H1 (cell line): ENCODE measurements around the gene SEMA4D. TPM values are rescaled to one million over a fixed set of nuclear protein-coding genes. Genes with fewer than 3 reads are reported as not detected.

Experiments
- CTCF ChIA-PET: fragments of 300-600 bp; sonication (Branson Sonifier 250); formaldehyde crosslinking; loops from one replicate; lab custom pipeline; 2021; ENCODE audit not compliant: partially characterized antibody; lab: Charles Lee
- POLR2A ChIA-PET: fragments of 300-600 bp; sonication (Branson Sonifier 250); formaldehyde crosslinking; loops from one replicate; lab custom pipeline; 2021; ENCODE audit warnings: inconsistent platforms; ENCODE audit not compliant: partially characterized antibody; lab: Charles Lee
- DNase-seq, 2 experiments: peaks; one replicate each; pipeline versions ENCODE4 v3.0.0 to v3.0.0-alpha.2; 2010 to 2022; ENCODE audit warnings: low spot score in 2 of 2, low read depth in 1 of 2, mixed read lengths in 1 of 2
- FAIRE-seq: peaks from 2 replicates; lab custom pipeline; 2011; peaks lifted over from hg19 to GRCh38; lab: Jason Lieb, UNC
- H2AFZ ChIP-seq: 2 replicates; pipeline ENCODE4 v1.8.1; 2012; ENCODE audit warnings: low read length, inconsistent platforms
- H2AK5ac ChIP-seq: 2 replicates; pipeline ENCODE4 v1.6.1; 2013; ENCODE audit warnings: low read depth, low read length
- H2BK120ac ChIP-seq: replicated peaks from 2 replicates; pipeline ENCODE3; 2013; ENCODE audit warnings: low read depth, low read length, inconsistent platforms
- H2BK12ac ChIP-seq: 2 replicates; pipeline ENCODE4 v1.6.1; 2013; ENCODE audit warnings: low read depth, low read length
- H2BK15ac ChIP-seq: 2 replicates; pipeline ENCODE4 v1.6.1; 2013; ENCODE audit warnings: low read length
- H2BK20ac ChIP-seq: 2 replicates; pipeline ENCODE4 v1.6.1; 2013; ENCODE audit warnings: low read length
- H2BK5ac ChIP-seq: 2 replicates; pipeline ENCODE4 v1.6.1; 2013; ENCODE audit warnings: low read depth, low read length
- H3K14ac ChIP-seq: 2 replicates; pipeline ENCODE4 v1.6.1; 2013; ENCODE audit warnings: inconsistent platforms; ENCODE audit not compliant: insufficient read length
- H3K18ac ChIP-seq: 2 replicates; pipeline ENCODE4 v1.6.1; 2013; ENCODE audit warnings: low read length; ENCODE audit errors: extremely low read depth
- H3K23ac ChIP-seq: 2 replicates; pipeline ENCODE4 v1.6.1; 2013; ENCODE audit warnings: inconsistent platforms; ENCODE audit not compliant: insufficient read length
- H3K23me2 ChIP-seq: 2 replicates; pipeline ENCODE4 v1.6.1; 2013; ENCODE audit warnings: low read depth, low read length
- H3K27ac ChIP-seq: 2 replicates; pipeline ENCODE4 v1.6.1; 2011; ENCODE audit warnings: low read depth, low read length, inconsistent platforms
- H3K27me3 ChIP-seq, 4 experiments: replicated peaks in 1 of 4; 1 replicate in 1 of 4; 2 replicates in 3 of 4; pipeline versions ENCODE4 v1.6.1 to v1.8.1; 2011 to 2013; ENCODE audit warnings: low read length in 3 of 4, mild to moderate bottlenecking in 3 of 4, inconsistent platforms in 2 of 4, mixed read lengths in 2 of 4, moderate library complexity in 1 of 4; ENCODE audit not compliant: control insufficient read depth in 3 of 4, insufficient read depth in 3 of 4; ENCODE audit errors: extremely low read depth in 1 of 4
- H3K36me3 ChIP-seq, 4 experiments: 2 replicates each; pipeline versions ENCODE4 v1.6.1 to v1.8.1; 2011 to 2013; ENCODE audit warnings: mild to moderate bottlenecking in 4 of 4, low read length in 3 of 4, moderate library complexity in 2 of 4, control low read depth in 1 of 4, inconsistent platforms in 1 of 4; ENCODE audit not compliant: insufficient read depth in 4 of 4, control insufficient read depth in 2 of 4
- H3K4ac ChIP-seq: replicated peaks from 2 replicates; pipeline ENCODE3; 2013; ENCODE audit warnings: low read length, low read depth, mixed read lengths, inconsistent platforms; ENCODE audit not compliant: insufficient read length
- H3K4me1 ChIP-seq, 4 experiments: replicated peaks in 1 of 4; 1 replicate in 1 of 4; 2 replicates in 3 of 4; pipeline versions ENCODE4 v1.6.1 to v1.8.1; 2011 to 2013; ENCODE audit warnings: low read length in 3 of 4, inconsistent platforms in 2 of 4, mixed read lengths in 1 of 4; ENCODE audit not compliant: insufficient read depth in 4 of 4, control insufficient read depth in 3 of 4
- H3K4me2 ChIP-seq, 2 experiments: 2 replicates each; pipeline versions ENCODE4 v1.6.1 to v1.8.1; 2011 to 2013; ENCODE audit warnings: low read depth in 2 of 2, low read length in 2 of 2, control low read depth in 1 of 2, inconsistent platforms in 1 of 2, mild to moderate bottlenecking in 1 of 2; ENCODE audit not compliant: insufficient read depth in 1 of 2
- H3K4me3 ChIP-seq, 4 experiments: fragments of 200-600, 300-600 bp in 1 of 4; sonication (generic), shearing (Covaris generic), sonication (Bioruptor Twin) in 1 of 4; 2 replicates each; pipeline versions ENCODE4 v1.5.1 to v1.8.1; 2011 to 2016; ENCODE audit warnings: low read length in 4 of 4, low read depth in 3 of 4, control low read depth in 2 of 4, inconsistent platforms in 2 of 4, mild to moderate bottlenecking in 2 of 4, mixed read lengths in 1 of 4, moderate library complexity in 1 of 4; ENCODE audit not compliant: insufficient read depth in 2 of 4; ENCODE audit errors: extremely low read depth in 1 of 4
- H3K56ac ChIP-seq: replicated peaks from 2 replicates; pipeline ENCODE3; 2013; ENCODE audit warnings: low read depth, mild to moderate bottlenecking, mixed read lengths, low read length, inconsistent platforms; ENCODE audit not compliant: insufficient read length
- H3K79me1 ChIP-seq: 2 replicates; pipeline ENCODE4 v1.6.1; 2013; ENCODE audit warnings: low read depth, low read length, control low read depth
- H3K79me2 ChIP-seq, 2 experiments: 2 replicates each; pipeline versions ENCODE4 v1.6.1 to v1.8.1; 2012 to 2013; ENCODE audit warnings: low read length in 2 of 2, mild to moderate bottlenecking in 2 of 2, inconsistent platforms in 1 of 2; ENCODE audit not compliant: insufficient read depth in 2 of 2, control insufficient read depth in 1 of 2
- H3K9ac ChIP-seq, 4 experiments: replicated peaks in 1 of 4; 1 replicate in 1 of 4; 2 replicates in 3 of 4; pipeline versions ENCODE4 v1.6.1 to v1.8.1; 2011 to 2013; ENCODE audit warnings: low read depth in 3 of 4, low read length in 3 of 4, control low read depth in 2 of 4, mild to moderate bottlenecking in 2 of 4, moderate library complexity in 2 of 4, inconsistent platforms in 1 of 4; ENCODE audit errors: extremely low read depth in 1 of 4
- H3K9me3 ChIP-seq, 2 experiments: 2 replicates each; pipeline versions ENCODE4 v1.6.1 to v1.8.1; 2012 to 2013; ENCODE audit warnings: mild to moderate bottlenecking in 2 of 2, moderate library complexity in 2 of 2, control low read depth in 1 of 2, inconsistent platforms in 1 of 2, low read depth in 1 of 2, low read length in 1 of 2, mixed read lengths in 1 of 2; ENCODE audit not compliant: insufficient read depth in 2 of 2
- H4K20me1 ChIP-seq, 2 experiments: replicated peaks in 1 of 2; 2 replicates each; pipeline versions ENCODE3 to v1.8.1; 2011 to 2013; ENCODE audit warnings: inconsistent platforms in 2 of 2, low read length in 2 of 2, mild to moderate bottlenecking in 1 of 2; ENCODE audit not compliant: insufficient read depth in 2 of 2, control insufficient read depth in 1 of 2
- H4K5ac ChIP-seq: 2 replicates; pipeline ENCODE4 v1.6.1; 2013; ENCODE audit warnings: low read length, low read depth, mixed read lengths, inconsistent platforms; ENCODE audit not compliant: insufficient read length
- H4K8ac ChIP-seq: 2 replicates; pipeline ENCODE4 v1.8.0; 2013; ENCODE audit warnings: mild to moderate bottlenecking, moderate library complexity, low read length, inconsistent platforms; ENCODE audit not compliant: insufficient read depth; ENCODE audit errors: extremely low read depth
- H4K91ac ChIP-seq: replicated peaks from 2 replicates; pipeline ENCODE3; 2013; ENCODE audit warnings: low read length, mixed read lengths, inconsistent platforms; ENCODE audit not compliant: insufficient read length
- ASH2L ChIP-seq: fragments of 200-600, 300-600 bp; sonication (generic); IDR thresholded peaks from one replicate; pipeline ENCODE4 v1.7.1; 2017; ENCODE audit warnings: low read length
- CBX5 ChIP-seq: fragments of 300-800, 300-1000 bp; sonication (generic); IDR thresholded peaks from 2 replicates; pipeline ENCODE4 v1.7.1; 2016; ENCODE audit warnings: antibody characterized with exemption, low read length, low read depth
- CHD1 ChIP-seq: IDR thresholded peaks from 2 replicates; pipeline ENCODE4 v1.6.1; 2012; ENCODE audit warnings: low read depth, low read length, improper control_type of control experiment
- CHD2 ChIP-seq: IDR thresholded peaks from 2 replicates; pipeline ENCODE4 v1.6.1; 2012; ENCODE audit warnings: low read length, improper control_type of control experiment
- EGR1 ChIP-seq: IDR thresholded peaks from 2 replicates; pipeline ENCODE4 v1.6.1; 2011; ENCODE audit warnings: low read depth, low read length, borderline replicate concordance
- EZH2 ChIP-seq: fragments of 200-600 bp; sonication (generic); IDR thresholded peaks from 2 replicates; pipeline ENCODE4 v1.7.1; 2012; ENCODE audit warnings: low read depth, mild to moderate bottlenecking, moderate library complexity, low read length, inconsistent platforms; ENCODE audit not compliant: severe bottlenecking
- MAFK ChIP-seq: IDR thresholded peaks from 2 replicates; pipeline ENCODE4 v1.6.1; 2012; ENCODE audit warnings: low read depth, mild to moderate bottlenecking, improper control_type of control experiment, low read length
- SIX5 ChIP-seq: IDR thresholded peaks from 2 replicates; pipeline ENCODE4 v1.6.1; 2011; ENCODE audit warnings: mild to moderate bottlenecking, low read depth, low read length
- SP1 ChIP-seq: IDR thresholded peaks from 2 replicates; pipeline ENCODE4 v1.6.1; 2011; ENCODE audit warnings: low read depth, low read length
- SRF ChIP-seq: IDR thresholded peaks from 2 replicates; pipeline ENCODE4 v1.6.1; 2011; ENCODE audit warnings: mild to moderate bottlenecking, low read depth, low read length, moderate library complexity
- TBP ChIP-seq: IDR thresholded peaks from 2 replicates; pipeline ENCODE4 v1.6.1; 2011; ENCODE audit warnings: low read depth, low read length, improper control_type of control experiment
- TCF12 ChIP-seq: IDR thresholded peaks from 2 replicates; pipeline ENCODE4 v1.6.1; 2011; ENCODE audit warnings: low read depth, mild to moderate bottlenecking, low read length
- YY1 ChIP-seq: IDR thresholded peaks from 2 replicates; pipeline ENCODE4 v1.6.1; 2011; ENCODE audit warnings: low read depth, mild to moderate bottlenecking, low read length
- ZNF274 ChIP-seq: IDR thresholded peaks from 2 replicates; pipeline ENCODE4 v1.7.0; 2012; ENCODE audit warnings: low read length, borderline replicate concordance; ENCODE audit errors: extremely low read depth
- WGBS, 2 experiments: shearing (Covaris generic) in 1 of 2; methylation state at CpG; one replicate each; pipeline versions ENCODE4 v1.1.6 to v1.1.7; 2013 to 2015; ENCODE audit warnings: low lambda C conversion rate in 2 of 2, mixed read lengths in 2 of 2, inconsistent platforms in 1 of 2, low coverage in 1 of 2, missing lambda C conversion rate in 1 of 2; ENCODE audit not compliant: insufficient replicate concordance in 2 of 2, insufficient coverage in 1 of 2, insufficient read length in 1 of 2; ENCODE audit errors: extremely low coverage in 1 of 2, missing lambda C conversion rate in 1 of 2; 5-methylcytosine and 5-hydroxymethylcytosine counted together
- polyA plus RNA-seq, 7 experiments: library from polyadenylated mRNA; depleted of rRNA in 3 of 7; stranded (reverse) in 5 of 7; unstranded in 2 of 7; fragments of >200 nt in 5 of 7; fragments of 200-250 nt in 2 of 7; gene quantifications; 1 replicate in 5 of 7; 2 replicates in 1 of 7; 4 replicates in 1 of 7; pipeline versions ENCODE4 v1.2.1 to v1.2.3, GENCODE V29; 2011 to 2013; ENCODE audit warnings: missing spikeins in 2 of 7, mixed read lengths in 2 of 7
- total RNA-seq: library from RNA; stranded (reverse); fragmentation: NEBNext Ultra II Directional; extraction: Animal tissue kit (Norgen Biotek cat#: 25700); gene quantifications from 2 replicates; pipeline ENCODE4 v1.2.1, GENCODE V29; 2021
- TF ChIP-seq, protein P1 (sequence below): IDR thresholded peaks from 2 replicates; pipeline ENCODE4 v1.6.1; 2011; ENCODE audit warnings: low read depth, mild to moderate bottlenecking, low read length; ENCODE audit not compliant: insufficient read depth

Gene SEMA4D
- total and polyA plus RNA-seq, 2 of the 8 experiments (the other 6 are each of a cell fraction or from before 2014, with no cell fraction given): 21.0 to 70.4 TPM

DNA sequence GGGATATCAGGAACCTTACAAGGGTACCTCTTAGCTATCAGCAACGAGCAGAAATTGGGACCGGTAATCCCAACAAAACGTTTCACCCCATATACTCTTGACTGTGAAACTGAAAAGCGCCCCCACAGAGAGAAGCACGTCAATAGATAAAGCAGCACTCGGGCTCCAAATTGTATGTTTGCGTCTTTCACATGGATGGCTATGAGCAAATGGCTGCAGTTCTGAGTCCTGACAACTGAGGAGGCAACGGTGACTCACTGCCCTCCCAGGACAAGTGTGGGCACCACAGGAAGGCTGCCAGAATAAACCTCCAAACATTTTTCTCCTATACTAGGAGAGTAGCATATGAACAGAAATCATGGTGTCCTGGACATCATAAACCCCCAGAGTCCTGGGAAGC is 36.6 kb downstream of the SEMA4D start:
- CTCF ChIA-PET: interaction anchor here (0.6 to 5.2 kb wide), 6 partner anchors 10 to 132 kb away, joined by 3 to 28 read pairs (median 5); no protein-coding TSS in a partner anchor
- H3K23me2 ChIP-seq: no peaks in the 10 kb centered on the region; the same call in 1 of the 2 replicates
- no peak overlapping the region for H4K5ac ChIP-seq
- peaks cover 0 to 3% (median 0%) of the 10 kb centered on the region in 4 experiments; a peak in 1 of 8 replicates for H3K36me3 ChIP-seq
- no peak overlapping the region for H2AK5ac ChIP-seq
- peaks cover 18 to 40% (median 23%) of the 10 kb centered on the region in 4 experiments for H3K4me1 ChIP-seq
- H2BK120ac ChIP-seq: no peak overlapping the region
- H3K14ac ChIP-seq: no peak overlapping the region
- peaks cover 11 to 19% of the 10 kb centered on the region in 2 experiments for H4K20me1 ChIP-seq
- H3K27me3 ChIP-seq: no peaks in the 10 kb centered on the region
- H4K8ac ChIP-seq: no peak overlapping the region
- no peak overlapping the region for H2BK20ac ChIP-seq
- DNase-seq (no peak), FAIRE-seq (no peak)
- no peak overlapping the region for H2BK5ac ChIP-seq
- H3K4me2 ChIP-seq: no peak overlapping the region
- POLR2A ChIA-PET: interaction anchor here (1.1 to 2.9 kb wide), 2 partner anchors 10 to 32 kb away, joined by 3 to 10 read pairs; no protein-coding TSS in a partner anchor
- H2BK12ac ChIP-seq: no peak overlapping the region
- H3K79me2 ChIP-seq: peaks cover 12 to 91% of the 10 kb centered on the region in 2 experiments
- H4K91ac ChIP-seq: no peak overlapping the region
- no peak overlapping the region for H3K4me3 ChIP-seq
- H3K79me1 ChIP-seq: peaks cover 45% of the 10 kb centered on the region
- 0 out of 2 replicates have a peak overlapping the region, but pooled peaks have one; percentile 77 for H2BK15ac ChIP-seq
- no peak overlapping the region for H2AFZ ChIP-seq
- no peak overlapping the region for H3K4ac ChIP-seq
- H3K9ac ChIP-seq: no peak overlapping the region
- H3K27ac ChIP-seq: no peak overlapping the region
- WGBS, 2 experiments: 77% methylated on average over 7 of the region's 8 CpGs; no CpG with 5 or more reads in 1 of the 2 experiments
- no peaks in the 10 kb centered on the region for H3K9me3 ChIP-seq
- H3K18ac ChIP-seq: no peak overlapping the region
- no peak overlapping the region for H3K23ac ChIP-seq
- H3K56ac ChIP-seq: no peak overlapping the region
- TF ChIP-seq TCF12: no peak
- TF ChIP-seq SP1: no peak
- TF ChIP-seq CHD1: no peak
- no peak for TF ChIP-seq EGR1
- no peak for TF ChIP-seq MAFK
- no peak for TF ChIP-seq CBX5
- TF ChIP-seq SIX5: no peak
- no peak for TF ChIP-seq CHD2
- TF ChIP-seq SRF: no peak
- no peak for TF ChIP-seq TBP
- TF ChIP-seq EZH2: no peak
- TF ChIP-seq ZNF274: no peak
- TF ChIP-seq, protein P1, sequence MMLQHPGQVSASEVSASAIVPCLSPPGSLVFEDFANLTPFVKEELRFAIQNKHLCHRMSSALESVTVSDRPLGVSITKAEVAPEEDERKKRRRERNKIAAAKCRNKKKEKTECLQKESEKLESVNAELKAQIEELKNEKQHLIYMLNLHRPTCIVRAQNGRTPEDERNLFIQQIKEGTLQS: no peak
- TF ChIP-seq YY1: no peak
- no peak for TF ChIP-seq ASH2L
